NCI-H345 (cell line): ENCODE data around the gene CFD.
"Not testable (repeated sequence)": the region's sequence is repeated elsewhere in the genome, so short reads cannot be mapped to it uniquely, and the experiment has no call there.

Experiments used
- DNase-seq: peaks from one replicate; lab custom pipeline; 2025; lab: John Stamatoyannopoulos, UW

Gene CFD

DNA sequence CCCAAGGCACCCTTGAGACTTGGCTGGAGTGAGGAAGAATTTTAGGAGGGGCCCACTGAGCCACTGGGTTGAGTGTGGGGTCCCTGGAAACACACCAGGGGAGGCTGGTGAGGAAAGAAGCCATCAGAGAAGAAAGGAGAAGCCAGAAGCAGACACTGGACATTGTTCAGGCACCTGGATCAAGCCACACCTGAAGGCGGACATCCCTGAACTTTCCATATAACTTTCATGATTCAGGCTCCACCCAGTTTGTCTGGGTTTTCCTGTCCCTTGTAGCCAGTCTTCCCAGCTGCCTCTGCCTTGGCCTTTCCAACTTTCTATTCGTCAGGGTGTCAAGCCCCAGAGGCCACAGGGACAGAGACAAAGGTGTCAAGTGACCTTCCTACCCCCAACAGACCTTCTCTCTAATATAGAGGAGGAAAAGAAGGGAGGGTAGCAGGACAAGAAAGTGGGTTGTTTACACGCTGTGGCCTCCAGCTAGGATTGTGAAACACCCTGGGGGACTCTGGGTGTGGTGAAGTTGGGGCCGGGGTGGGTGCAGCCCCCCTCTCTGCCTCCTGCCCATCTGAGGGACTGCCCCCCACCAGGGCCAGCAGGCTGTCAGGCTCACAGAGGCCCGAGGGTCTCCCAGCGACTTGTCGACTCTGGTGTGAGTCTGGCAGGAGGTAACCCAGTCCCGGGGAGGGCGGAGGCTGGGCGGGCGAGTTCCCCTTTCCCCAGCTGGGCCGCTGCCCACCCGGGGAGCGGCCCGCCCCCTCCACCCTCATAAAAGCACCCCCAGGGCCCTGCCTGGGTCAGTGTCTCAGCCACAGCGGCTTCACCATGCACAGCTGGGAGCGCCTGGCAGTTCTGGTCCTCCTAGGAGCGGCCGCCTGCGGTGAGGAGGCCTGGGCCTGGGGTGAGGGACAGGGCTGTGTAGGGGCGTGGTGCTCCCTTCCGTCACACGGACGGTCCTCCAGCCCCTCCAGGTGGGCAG lies at the start of gene CFD:
TSS of gene CFD (plus strand) at position 797 of the 976 bp plus-strand sequence. CDS start at position 823, 26 bp downstream.
- no peak for DNase-seq

DNA sequence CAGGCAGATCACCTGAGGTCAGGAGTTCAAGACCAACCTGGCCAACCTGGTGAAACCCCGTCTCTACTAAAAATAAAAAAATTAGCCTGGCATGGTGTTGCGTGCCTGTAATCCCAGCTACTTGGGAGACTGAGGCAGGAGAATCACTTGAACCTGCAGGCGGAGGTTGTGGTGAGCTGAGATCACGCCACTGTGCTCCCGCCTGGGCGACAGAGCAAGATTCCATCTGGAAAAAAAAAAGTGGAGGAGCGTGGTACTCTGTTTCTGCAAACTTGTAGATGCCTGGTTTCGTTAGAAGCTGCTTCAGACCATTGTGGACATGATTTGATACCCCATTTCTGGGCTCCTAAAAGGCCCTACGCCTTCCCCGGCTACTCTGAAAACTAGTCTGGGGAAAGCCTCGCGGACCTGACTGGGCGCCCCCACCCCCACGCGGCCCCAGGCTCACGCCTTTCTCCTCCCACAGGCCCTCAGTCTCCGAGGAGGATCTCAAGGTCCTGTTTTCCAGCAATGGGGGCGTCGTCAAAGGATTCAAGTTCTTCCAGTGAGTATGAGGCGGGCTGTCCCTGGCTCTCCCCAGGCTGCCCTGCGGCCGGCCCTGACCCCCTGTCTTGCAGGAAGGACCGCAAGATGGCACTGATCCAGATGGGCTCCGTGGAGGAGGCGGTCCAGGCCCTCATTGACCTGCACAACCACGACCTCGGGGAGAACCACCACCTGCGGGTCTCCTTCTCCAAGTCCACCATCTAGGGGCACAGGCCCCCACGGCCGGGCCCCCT lies 49.2 kb upstream of the CFD start:
- DNase-seq, result no peak

DNA sequence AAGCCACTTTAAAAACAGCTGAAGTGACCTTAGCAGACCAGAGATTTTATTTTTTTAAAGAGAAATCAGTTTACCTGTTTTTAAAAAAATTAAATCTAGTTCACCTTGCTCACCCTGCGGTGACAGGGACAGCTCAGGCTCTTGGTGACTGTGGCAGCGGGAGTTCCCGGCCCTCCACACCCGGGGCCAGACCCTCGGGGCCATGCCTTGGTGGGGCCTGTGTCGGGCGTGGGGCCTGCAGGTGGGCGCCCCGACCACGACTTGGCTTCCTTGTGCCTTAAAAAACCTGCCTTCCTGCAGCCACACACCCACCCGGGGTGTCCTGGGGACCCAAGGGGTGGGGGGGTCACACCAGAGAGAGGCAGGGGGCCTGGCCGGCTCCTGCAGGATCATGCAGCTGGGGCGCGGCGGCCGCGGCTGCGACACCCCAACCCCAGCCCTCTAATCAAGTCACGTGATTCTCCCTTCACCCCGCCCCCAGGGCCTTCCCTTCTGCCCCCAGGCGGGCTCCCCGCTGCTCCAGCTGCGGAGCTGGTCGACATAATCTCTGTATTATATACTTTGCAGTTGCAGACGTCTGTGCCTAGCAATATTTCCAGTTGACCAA lies 48.5 kb upstream of the CFD start:
- DNase-seq, result no peak

DNA sequence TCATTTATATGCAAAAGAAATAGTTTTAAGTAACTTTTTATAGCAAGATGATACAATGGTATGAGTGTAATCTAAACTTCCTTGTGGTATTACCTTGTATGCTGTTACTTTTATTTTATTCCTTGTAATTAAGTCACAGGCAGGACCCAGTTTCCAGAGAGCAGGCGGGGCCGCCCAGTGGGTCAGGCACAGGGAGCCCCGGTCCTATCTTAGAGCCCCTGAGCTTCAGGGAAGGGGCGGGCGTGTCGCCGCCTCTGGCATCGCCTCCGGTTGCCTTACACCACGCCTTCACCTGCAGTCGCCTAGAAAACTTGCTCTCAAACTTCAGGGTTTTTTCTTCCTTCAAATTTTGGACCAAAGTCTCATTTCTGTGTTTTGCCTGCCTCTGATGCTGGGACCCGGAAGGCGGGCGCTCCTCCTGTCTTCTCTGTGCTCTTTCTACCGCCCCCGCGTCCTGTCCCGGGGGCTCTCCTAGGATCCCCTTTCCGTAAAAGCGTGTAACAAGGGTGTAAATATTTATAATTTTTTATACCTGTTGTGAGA lies 47.9 kb upstream of the CFD start:
- DNase-seq, result no peak

DNA sequence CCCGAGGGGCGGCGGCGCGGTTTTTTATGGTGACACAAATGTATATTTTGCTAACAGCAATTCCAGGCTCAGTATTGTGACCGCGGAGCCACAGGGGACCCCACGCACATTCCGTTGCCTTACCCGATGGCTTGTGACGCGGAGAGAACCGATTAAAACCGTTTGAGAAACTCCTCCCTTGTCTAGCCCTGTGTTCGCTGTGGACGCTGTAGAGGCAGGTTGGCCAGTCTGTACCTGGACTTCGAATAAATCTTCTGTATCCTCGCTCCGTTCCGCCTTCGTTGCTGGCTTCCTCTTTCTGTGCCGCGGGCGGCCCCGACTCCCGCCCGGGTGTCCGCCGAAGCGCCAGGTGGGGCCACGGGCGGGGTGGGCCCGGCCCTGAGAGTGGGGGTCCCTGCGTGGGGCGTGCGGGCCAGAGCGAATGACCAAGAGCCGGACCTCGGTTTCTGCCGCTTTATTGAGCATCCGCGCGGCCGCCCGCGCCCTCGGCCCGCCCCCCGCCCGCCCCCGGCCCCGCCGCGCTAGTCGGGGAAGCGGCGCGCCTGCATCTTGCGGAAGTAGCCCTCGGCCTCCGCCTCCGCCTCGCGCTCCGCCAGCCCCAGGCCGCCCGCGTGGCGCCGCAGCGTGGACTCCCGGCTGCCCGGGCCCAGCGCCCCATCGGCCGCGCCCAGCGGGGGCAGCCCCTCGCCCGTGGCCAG lies 47.3 kb upstream of the CFD start:
- DNase-seq, result no peak

DNA sequence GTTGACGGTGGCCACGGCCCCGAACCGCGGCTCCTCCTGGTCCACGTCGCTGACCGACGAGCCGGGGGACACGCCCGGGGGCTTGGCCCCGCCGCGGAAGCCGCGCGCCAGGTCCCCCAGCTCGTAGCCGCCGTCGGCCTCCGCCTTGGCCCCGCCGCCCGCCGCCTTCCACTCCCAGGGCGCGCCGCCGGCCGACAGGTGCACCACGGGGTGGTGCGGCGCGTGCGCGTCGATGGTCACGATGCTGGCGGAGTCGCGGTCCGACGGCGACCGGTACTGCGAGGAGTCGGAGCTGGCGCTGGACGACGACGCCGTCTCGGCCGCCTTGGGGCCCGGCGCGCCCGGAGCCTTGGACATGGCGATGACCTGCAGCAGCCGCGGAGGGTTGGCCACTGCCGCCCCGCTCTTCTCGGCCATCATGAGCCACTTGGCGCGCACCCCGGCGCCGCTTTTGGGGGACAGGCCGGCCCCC lies 46.7 kb upstream of the CFD start:
- DNase-seq, result no peak

DNA sequence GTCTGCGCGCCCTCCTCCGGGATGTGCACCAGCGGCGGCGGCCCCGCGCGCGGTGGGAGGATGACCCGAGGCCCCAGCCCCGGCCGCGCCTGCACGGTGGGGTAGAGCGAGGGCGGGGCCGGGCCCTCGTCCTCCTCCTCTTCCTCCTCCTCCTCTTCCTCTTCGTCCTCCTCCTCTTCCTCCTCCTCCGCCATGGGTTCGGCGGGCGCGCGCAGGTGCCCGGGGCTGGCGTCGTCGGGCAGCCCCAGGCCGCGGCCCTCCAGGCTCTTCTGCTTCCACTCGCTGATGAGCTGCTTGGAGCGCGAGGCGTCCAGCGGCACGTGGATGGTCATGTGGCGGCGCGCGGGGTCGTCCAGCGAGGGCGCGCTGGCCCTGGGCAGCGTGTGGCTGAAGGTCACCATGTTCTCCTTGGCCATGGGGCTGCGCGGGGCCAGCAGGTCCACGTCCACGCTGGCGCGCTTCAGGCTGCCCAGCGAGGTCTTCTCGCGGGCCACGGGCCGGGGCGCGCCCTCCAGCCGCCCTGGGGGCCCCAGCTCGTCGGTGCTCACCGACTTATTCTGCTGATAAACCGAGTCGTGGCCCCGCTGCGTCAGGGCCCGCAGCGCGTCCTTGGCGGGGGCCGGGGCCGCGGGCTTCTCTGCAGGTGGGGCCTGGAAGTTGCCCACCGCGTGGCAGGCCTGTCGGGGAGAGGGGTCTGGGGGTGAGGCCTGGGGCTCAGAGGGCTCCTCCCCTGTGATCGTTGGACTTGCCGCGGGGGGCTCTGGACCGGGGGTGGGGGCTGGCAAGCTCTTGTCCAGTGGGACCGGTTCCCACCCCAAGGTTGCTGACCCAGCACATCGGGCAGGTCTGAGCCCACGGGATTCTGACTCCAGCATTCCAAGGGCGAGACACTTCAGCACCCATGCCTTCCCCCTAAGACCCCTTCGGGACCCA lies 46.0 kb upstream of the CFD start:
- DNase-seq, result no peak

DNA sequence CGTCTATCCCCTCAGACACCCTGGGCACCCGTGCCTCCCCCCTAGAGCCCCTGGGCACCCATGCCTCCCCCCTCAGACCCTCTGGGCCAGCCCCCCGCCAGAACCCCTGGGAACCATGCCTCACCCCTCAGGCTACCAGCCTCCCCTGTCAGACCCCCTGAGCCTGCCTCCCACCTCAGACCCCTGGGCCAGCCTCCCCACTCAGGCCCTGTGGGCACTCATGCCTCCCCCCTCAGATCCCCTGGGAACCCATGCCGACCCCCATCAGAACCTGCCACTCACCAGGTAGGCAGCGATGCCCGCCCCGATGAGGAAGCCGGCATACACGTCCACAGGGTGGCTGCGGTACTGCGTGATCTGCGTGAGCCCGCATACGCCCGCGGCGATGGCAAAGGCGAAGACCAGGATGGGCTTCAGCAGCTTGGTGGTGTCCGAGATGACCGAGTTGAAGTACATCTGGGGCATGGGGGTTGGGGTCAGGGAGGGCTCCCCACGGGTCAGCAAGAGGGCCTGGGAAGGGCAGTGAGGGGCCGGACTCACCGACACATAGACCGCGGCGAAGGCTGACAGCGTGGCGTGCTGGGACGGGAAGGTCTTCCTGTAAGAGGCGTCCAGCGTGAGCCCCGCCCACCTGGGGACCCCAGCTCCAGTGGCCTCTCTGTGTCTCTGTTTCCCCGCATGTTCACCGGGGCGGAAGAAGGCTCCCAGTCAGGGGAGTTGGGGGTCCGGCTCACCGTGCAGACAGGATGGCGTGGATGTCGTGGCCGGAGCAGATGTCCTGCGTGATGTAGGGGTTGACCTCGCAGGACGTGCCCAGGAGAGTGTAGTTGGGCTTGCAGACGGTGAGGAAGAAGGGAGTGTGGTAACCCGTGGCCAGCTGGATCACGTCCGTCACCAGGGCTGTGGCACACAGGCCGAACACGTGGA lies 45.0 kb upstream of the CFD start:
- no peak for DNase-seq

DNA sequence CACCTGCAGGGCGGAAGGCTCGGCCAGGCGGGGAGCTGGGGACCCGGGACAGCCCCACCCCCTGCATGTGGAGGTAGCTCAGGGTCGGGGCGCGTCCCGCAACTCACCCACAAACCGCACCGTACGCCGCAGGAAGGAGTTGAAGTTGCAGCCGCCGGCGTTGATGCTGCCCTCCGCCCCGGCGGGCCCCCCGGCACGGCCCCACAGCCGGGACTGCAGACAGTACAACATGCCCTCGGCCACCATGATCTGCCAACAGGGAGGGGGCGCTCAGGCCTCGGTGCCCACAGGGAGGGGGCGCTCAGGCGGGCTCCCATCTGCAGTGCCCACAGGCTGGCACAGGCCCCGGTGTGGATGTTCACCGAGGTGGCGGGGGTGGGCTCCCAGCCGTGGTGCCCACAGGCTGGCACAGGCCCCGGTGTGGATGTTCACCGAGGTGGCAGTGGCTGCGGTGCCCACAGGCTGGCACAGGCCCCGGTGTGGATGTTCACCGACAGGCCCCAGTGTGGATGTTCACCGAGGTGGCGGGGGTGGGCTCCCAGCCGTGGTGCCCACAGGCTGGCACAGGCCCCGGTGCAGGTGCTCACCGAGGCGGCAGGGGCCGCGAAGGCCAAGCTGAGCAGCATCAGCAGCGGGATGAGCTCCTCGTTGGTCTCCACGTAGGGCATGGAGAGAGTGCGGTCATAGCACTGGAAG lies 44.2 kb upstream of the CFD start:
- no peak for DNase-seq

DNA sequence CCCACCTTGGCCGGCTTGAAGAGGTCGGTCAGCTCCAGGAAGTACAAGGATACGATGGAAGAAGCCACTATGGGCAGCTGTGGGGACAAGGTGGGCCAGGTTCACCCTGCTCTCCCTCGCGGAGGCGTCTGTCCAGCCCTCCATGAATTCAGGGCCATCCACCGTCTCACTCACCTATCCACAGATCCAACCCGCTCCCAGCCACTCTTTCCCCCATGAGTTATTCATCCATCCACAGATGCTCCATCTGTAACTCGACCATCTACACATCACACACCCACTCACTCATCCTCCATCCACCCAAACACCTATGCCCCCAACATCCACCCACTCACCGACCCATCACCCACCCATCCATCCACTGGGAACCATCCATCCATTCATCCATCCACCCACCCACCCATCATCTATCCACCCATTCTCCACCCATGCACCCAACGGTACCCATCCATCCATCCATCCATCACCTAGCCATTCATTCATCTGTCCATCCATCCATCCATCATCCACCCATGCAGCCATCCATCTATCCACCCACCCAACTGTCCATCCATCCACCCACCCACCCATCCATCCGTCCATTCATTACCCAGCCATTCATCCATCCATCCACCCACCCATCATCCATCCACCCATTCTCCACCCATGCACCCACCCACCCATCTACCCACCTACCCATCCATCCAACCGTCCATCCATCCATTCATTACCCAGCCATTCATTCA lies 43.5 kb upstream of the CFD start:
- no peak for DNase-seq

DNA sequence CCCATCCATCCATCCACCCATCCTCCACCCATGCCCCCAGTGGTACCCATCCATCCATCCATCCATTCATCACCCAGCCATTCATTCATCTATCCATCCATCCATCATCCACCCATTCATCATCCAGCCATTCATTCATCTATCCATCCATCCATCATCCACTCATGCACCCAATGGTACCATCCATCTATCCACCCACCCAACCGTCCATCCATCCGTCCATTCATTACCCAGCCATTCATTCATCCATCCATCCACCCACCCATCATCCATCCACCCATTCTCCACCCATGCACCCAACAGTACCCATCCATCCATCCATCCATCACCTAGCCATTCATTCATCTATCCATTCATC lies 43.0 kb upstream of the CFD start:
- DNase-seq, result no peak

DNA sequence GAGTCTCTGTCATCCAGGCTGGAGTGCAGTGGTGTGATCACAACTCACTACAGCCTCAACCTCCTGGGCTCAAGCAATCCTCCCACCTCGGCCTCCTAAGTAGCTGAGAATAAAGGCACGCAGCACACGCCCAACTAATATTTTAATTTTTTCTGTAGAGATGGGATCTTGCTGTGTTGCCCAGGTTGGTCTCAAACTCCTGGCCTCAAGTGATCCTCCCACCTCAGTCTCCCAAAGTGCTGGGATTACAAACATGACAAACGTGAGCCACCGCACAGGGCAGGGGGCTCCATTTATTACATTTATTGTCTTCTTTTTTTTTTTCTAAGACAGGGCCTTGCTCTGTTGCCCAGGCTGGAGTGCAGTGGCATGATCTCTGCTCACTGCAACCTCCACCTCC lies 39.3 kb upstream of the CFD start:
- not testable (repeated sequence) for DNase-seq

DNA sequence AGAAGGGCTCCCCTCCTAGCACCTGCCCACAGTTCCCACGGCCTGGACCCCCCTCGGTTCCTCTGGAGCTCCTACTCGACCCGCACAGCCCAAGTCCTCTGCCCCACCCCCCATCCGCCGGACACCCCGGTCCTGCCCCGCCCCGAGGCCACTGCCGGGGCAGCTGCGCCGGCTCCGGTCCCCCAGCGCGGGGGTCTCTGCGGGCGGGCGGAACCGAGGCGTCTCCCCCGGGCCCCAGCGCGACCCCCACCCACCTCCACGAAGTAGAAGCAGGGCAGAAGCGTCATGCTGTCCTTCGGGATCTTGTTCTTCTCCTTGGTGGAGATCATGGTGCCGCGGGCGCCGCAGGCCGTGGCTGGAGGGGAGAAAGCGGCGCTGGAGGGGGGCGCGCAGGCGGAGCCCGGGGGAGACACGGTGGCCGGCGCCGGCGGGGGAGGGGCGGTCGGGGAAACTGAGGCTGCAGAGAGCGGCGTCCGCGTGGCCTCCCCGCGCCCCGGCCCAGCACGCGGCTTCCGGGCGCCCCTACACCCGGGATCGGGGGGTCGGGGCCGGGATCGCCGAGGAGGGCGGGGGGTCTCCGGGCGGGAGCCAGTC lies 38.1 kb upstream of the CFD start:
- DNase-seq, result no peak

DNA sequence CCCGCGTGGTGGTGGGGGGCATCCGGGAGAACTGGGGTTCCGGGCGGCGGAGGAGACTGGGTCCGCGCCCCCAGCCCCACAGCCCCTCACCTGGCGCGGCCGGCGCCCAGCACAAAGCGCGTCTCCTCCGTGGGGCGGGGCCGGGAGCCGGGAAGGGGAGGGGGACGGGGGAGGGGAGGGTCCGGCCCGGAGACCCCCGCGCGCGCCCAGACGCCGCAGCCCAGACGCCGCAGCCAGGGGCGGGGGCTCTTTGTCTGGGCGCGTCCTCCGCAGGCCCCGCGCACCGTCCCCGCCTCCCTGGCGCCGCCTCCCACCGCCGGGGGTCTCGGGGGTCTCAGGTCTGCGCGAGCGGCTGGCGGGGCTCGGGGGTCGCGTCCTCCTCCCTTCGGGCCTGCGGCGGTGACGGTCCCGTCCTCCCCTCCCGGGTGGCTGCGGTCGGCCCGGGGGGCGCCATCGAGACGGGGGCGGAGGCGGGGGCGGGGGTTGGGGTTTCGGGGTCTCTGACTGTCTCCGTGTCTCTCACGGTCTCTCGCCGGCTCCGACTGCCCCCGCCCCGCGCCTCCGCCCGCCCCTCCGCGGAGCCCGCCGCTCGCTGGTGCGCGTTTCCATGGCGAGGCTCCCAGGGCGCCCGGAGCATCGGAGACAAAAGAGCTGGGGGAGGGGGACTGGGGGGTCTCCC lies 37.5 kb upstream of the CFD start, which contains the start of gene PLPPR3:
TSS of gene PLPPR3 (minus strand) at position 131 of the 679 bp plus-strand sequence. CDS start 396 bp downstream, outside the sequence.
- no peak for DNase-seq

DNA sequence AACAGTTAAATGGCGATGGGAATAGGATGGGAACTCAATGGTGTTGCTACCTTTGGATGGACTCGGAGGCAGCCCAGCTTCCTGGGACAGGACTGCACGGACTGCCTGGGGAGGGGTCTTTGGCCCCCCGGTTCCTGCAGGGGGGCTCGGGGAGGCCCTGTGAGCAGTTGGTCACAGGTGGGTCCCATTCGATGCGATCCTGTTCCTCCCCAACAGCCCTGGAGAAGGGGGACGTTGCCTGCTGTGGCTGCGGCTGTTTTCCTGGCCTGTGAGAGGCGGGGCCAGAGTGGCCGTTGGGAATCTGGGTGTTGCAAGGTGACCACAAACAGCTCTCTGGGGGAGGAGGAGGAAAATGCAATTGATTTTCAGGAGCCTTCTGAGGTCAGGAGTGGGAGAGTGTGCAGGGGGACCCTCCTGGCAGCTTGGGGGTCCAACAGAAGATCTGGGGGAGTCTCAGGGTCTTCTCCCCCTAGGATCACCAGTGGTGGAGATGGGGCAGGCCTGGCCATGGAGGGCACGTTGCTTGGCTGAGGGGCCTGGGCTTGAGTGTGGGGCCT lies 35.8 kb upstream of the CFD start:
- DNase-seq, result no peak

DNA sequence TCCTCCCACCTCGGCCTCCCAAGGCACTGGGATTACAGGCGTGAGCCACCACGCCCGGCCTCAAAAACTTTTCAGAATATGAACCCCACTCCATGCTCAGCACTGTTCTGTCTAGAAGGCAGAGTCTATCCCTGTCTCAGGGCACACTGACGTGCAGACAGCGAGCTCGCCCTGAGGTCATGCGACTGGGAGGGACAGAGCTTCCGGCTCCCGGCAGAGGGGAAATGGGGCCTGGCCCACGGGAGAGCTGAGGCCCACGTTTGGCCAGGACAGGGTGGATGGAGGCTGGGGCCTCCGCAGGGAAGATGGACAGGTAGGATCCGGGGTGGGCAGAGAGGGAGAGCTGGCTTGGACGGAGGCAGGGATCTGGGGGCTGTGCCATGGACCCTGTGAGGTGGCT lies 34.6 kb upstream of the CFD start:
- no peak for DNase-seq
